NB4 (cell line): Measurements from ENCODE around the gene RGL2.

Experiments
- MYC ChIP-seq: IDR thresholded peaks from 2 replicates; pipeline ENCODE4 v1.6.1; 2011; ENCODE audit warnings: low read depth, low read length
- POLR2A ChIP-seq: IDR thresholded peaks from 2 replicates; pipeline ENCODE4 v1.6.1; 2011; ENCODE audit warnings: mild to moderate bottlenecking; ENCODE audit not compliant: insufficient read length; ENCODE audit errors: extremely low read depth
- TF ChIP-seq, protein P1 (sequence below): IDR thresholded peaks from one replicate; pipeline ENCODE4 v1.5.1; 2012; ENCODE audit warnings: low read depth, low read length
- TF ChIP-seq, protein P2 (sequence below): IDR thresholded peaks from 2 replicates; pipeline ENCODE4 v1.6.1; 2011; ENCODE audit warnings: low read depth, low read length

DNA sequence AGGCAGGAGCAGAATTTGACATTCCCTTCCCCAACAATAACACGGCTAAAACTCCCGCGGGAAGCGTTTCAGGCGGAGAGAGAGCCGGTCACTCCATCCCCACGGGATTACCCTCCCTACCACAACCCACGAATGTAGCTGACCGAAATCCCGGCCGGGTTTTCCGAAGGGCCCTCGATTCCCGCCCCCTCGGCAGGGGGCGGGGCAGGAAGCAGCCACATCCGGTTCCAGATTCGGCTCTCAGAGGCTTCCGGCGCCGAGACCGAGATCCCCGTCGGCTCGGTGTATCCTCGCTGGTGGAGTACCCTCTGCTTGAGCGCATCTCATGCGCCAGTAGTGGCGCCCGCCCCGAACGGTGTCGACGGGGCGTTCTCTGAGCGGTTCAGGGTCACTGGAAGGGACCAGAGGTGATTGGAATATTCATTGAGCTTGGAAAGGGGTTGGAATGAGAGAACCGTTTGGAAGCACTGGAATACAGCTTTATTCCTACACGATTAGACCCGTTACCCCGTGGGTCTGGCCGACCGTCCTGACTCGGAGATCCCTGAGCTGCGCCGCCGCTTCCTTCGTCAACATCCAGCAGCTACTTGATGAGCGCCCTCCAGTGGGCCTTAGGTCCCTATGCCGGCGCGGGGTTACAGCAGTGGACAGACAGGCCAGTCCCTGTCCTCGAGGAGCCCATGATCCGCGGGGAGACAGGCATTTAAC lies 649 bp upstream of the RGL2 start:
- TF ChIP-seq, protein P1, sequence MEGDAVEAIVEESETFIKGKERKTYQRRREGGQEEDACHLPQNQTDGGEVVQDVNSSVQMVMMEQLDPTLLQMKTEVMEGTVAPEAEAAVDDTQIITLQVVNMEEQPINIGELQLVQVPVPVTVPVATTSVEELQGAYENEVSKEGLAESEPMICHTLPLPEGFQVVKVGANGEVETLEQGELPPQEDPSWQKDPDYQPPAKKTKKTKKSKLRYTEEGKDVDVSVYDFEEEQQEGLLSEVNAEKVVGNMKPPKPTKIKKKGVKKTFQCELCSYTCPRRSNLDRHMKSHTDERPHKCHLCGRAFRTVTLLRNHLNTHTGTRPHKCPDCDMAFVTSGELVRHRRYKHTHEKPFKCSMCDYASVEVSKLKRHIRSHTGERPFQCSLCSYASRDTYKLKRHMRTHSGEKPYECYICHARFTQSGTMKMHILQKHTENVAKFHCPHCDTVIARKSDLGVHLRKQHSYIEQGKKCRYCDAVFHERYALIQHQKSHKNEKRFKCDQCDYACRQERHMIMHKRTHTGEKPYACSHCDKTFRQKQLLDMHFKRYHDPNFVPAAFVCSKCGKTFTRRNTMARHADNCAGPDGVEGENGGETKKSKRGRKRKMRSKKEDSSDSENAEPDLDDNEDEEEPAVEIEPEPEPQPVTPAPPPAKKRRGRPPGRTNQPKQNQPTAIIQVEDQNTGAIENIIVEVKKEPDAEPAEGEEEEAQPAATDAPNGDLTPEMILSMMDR = peak; percentile 74
- TF ChIP-seq POLR2A (peak; percentile 86), MYC (peak; percentile 37; the same call in 1 of the 2 replicates)
- TF ChIP-seq, protein P2, sequence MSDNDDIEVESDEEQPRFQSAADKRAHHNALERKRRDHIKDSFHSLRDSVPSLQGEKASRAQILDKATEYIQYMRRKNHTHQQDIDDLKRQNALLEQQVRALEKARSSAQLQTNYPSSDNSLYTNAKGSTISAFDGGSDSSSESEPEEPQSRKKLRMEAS = peak; percentile 39; the same call in 1 of the 2 replicates
